HG02970 (cell line): ENCODE measurements around the gene GNAQ.

ENCODE experiments used
- ATAC-seq: cut with Tn5 transposase; IDR thresholded peaks from one replicate; pipeline ENCODE4 v1.9.1; 2021; ENCODE audit warnings: mild to moderate bottlenecking, moderate library complexity, moderate number of reproducible peaks; ENCODE audit not compliant: unreplicated experiment, low FRiP score

The GNAQ gene

GRCh38 chr9:78005231-78006002, 26.2 kb downstream of the GNAQ start:
- no peak for ATAC-seq

GRCh38 chr9:78004478-78005229, 27.0 kb downstream of the GNAQ start:
- no peak for ATAC-seq

- ATAC-seq: no peak
These were observed 27.9 kb downstream of the GNAQ start for GRCh38 chr9:78003730-78004129.

- ATAC-seq: no peak
These were observed 29.5 kb downstream of the GNAQ start for GRCh38 chr9:78001946-78002731.

GRCh38 chr9:78000221-78000620, 31.4 kb downstream of the GNAQ start:
- ATAC-seq: no peak

- ATAC-seq: no peak
These were observed 32.4 kb downstream of the GNAQ start for GRCh38 chr9:77999231-77999631.

GRCh38 chr9:77997611-77998284, 33.9 kb downstream of the GNAQ start:
- no peak for ATAC-seq

- no peak for ATAC-seq
These were observed 34.9 kb downstream of the GNAQ start for GRCh38 chr9:77996696-77997095.

- no peak for ATAC-seq
These were observed 40.4 kb downstream of the GNAQ start for GRCh38 chr9:77991191-77991590.

- no peak for ATAC-seq
These were observed 41.7 kb downstream of the GNAQ start for GRCh38 chr9:77989909-77990308.

GRCh38 chr9:77989458-77989857, 42.2 kb downstream of the GNAQ start:
- ATAC-seq: no peak

- no peak for ATAC-seq
These were observed 43.0 kb downstream of the GNAQ start for GRCh38 chr9:77988630-77989029.

GRCh38 chr9:77987880-77988525, 43.6 kb downstream of the GNAQ start:
- no peak for ATAC-seq

- no peak for ATAC-seq
These were observed 44.4 kb downstream of the GNAQ start for GRCh38 chr9:77987081-77987656.

GRCh38 chr9:77985996-77986395, 45.6 kb downstream of the GNAQ start:
- ATAC-seq: no peak

- ATAC-seq: no peak
These were observed 48.3 kb downstream of the GNAQ start for GRCh38 chr9:77983320-77983662.

- ATAC-seq: no peak
These were observed 48.9 kb downstream of the GNAQ start for GRCh38 chr9:77982581-77983319.

- no peak for ATAC-seq
These were observed 49.7 kb downstream of the GNAQ start for GRCh38 chr9:77981907-77982306.

- ATAC-seq: no peak
These were observed 50.3 kb downstream of the GNAQ start for GRCh38 chr9:77981332-77981731.
